Skin of body (tissue), 2 donors: ENCODE results near the gene TRMT44. TPM values are rescaled to one million over a fixed set of nuclear protein-coding genes. Genes with fewer than 3 reads are reported as not detected.
"Not testable (repeated sequence)": the region's sequence is repeated elsewhere in the genome, so short reads cannot be mapped to it uniquely, and the experiment has no call there.

Experiments used
- DNase-seq: peaks from one replicate; lab custom pipeline; 2025; lab: John Stamatoyannopoulos, UW
- total RNA-seq: library from RNA; depleted of rRNA; stranded (reverse); fragments of >200 nt; gene quantifications from one replicate; pipeline ENCODE4 v1.2.3, GENCODE V29; 2014

Gene TRMT44
- total RNA-seq, 1 donor from 2014 or later: 16.2 TPM

DNA sequence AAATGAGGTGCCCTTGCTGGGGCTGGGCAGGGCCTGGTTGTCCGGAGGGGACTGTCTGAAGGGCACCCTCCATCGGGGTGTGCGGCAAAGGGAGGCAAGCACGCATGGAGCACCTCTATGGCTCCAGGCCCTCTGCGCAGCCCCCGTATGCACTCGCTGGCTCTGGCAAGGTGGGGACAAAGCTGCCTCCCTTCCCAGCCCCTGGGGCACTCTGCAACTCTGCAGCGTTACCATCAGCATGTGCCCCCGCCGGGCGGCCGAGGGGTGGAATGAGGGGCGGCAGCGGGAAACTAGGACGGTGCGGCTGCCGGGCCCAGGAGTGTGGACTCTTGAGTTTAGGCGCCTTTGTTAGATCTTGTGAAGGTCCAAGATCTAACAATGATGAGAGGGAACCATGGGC, 26.4 kb downstream of the TRMT44 start:
- DNase-seq: no peak

DNA sequence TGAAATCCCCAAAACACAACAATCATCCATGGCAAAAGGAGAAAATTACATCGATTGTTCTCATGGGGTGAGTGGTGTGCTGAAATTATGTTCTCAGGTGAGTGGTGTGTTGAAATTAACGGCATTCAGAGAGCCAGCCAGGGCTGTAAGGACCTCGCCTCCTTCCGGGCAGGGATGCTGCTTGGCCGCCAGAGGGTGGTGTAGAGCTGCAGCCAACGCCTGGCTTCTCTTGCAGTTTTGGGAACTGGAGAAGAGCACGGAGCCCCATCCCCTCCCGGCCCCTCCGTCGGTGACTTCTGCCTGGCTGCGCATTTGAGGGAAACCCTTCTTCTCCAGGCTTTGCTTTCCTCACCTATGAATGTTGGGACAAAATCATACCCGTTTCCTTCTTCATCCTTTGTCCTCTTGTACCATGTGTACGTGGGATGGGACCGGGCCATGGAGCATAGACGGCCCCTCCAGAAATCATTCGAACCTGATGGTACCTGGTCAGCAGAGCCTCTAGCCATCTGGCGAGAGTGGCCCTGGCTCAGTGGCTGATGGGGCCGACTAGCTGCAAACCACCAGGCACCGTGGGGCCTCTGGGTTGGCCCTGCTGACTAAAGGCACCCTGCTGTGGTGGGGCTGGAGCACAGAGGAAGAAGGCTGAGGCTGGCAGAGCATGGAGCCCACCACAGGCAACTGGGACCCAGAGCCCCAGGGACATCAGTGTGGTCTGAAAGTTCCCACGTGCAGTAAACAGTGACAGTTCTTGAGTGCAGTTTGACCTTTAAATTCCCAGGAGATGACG, 28.4 kb downstream of the TRMT44 start:
- DNase-seq: no peak

DNA sequence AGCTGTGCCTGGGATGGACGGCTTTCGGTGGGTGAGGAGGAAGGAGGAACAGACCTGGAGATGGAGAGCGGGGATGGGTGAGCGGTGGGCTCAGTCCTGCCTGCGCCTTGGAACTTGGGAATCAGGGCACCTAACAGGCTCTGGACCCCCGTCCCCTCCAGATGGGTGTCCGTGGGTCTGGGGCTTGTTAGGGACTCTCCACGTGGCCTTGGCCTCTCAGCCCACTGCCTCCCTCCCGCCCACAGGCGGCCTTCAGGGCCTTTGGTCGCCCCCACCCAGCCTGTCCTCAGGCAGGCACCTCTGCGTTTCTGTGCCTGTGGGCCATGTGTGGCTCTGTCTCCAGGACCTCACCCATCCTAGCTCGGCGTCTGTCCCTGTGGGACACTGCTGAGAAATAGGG, 29.0 kb downstream of the TRMT44 start:
- no peak for DNase-seq

DNA sequence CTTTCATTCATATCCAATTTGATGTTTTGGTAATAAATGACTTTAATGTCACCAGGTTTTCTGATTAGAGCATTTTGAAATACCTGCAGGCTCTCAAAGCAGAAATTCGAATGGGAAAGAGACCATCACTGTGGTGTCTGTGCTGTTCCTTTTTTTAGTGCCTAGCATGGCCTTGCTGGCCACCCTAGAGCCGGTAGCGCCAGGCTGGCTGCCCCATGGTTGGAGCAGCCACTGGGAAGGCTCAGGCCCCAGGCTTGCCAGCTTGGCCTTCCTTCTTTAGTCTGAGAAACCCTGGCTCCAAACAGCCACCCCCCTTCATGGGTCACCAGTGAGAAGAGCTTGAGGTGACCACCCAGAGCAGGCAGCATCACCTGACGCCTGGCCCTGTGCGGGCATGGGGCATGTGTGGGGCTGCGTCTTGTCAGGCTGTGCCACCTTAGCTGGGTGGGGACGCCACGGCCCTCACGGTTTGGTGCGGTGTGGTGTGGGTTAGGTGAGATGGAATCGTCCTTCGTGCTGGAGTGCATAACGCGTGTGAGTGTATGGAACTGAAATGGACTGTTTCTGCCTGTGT, 30.0 kb downstream of the TRMT44 start:
- DNase-seq: no peak

DNA sequence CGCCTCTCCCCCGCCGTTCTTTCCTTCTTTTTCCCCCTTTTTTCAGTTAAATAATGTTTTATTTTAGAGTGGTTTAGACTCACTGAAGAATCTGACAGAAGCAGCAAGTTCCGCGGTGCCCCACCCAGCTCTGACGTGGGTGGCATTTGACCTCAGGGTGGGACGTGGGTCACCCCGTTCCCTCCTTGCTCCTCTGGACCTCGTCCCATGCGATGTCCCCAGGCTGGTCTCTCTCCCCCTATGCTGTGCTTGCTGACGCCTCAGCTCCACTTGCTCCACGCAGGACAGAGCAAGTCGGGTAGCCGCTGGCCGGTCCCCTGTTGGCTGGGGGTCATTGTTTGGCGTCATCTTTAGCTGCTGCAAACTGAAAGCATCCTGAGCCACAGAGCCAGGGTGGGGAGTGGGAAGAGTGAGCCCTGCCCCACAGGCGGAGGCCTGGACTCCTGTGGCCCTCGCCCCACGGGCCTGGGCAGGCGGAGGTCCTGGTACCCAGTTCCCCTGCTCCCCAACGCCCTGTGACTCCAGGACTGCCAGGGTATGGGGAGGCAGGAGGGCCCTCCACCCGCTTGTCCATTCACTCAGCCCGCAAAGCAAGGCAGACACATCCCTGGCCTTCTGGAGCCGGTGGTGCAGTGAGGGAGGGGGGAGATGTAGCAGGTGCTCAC, 30.8 kb downstream of the TRMT44 start:
- no peak for DNase-seq

DNA sequence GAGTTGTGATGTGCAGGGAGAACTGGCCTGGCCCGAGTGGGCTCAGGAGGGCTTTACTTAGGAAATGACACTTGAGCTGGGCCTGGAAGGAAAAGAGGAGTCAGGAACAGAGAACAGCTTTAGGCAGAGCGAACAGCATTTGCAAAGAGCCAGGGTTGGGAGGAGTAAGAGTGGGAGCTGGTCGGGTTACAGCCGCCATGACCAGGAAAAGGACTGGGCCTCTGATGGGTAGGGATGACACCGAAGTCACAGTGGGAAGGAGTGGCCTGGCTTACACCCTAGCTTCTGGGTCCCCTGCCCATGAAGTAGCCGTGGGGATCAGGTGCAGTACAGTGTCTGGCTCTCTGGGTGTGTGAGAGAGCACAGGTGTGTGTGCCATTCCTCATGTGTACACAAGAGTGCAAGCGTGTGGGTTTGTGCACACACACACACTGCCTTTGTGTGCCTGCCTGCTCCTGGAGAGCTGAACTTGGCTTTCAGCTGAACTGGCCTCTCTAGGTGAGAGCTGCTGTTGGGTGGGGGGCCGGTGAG, 31.6 kb downstream of the TRMT44 start:
- no peak for DNase-seq

DNA sequence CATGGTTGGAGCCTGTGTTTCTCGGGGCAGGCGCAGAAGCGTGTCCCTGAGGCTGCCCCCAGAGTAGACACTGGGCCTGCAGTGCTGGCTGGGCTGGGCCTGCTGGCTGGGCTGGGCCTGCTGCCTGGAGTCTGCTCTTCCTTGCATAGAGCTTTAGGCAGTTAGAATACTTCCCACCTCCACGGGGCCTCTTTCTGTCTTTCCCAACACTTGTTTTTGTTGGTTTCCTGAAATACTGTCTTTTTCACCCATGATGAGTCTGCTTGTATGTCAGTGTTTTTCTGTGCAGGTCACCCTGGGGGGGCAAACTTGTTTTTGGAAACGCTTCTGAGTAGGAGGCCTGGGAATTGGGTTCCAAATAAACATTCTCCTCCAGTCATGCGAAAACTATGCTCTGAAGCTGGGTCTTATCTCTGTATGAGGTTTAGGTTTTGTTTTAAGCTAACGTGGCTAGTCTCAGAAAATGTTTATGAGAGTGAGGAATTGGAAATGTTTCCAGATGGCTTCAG, 32.2 kb downstream of the TRMT44 start:
- peak; percentile 28 for DNase-seq

DNA sequence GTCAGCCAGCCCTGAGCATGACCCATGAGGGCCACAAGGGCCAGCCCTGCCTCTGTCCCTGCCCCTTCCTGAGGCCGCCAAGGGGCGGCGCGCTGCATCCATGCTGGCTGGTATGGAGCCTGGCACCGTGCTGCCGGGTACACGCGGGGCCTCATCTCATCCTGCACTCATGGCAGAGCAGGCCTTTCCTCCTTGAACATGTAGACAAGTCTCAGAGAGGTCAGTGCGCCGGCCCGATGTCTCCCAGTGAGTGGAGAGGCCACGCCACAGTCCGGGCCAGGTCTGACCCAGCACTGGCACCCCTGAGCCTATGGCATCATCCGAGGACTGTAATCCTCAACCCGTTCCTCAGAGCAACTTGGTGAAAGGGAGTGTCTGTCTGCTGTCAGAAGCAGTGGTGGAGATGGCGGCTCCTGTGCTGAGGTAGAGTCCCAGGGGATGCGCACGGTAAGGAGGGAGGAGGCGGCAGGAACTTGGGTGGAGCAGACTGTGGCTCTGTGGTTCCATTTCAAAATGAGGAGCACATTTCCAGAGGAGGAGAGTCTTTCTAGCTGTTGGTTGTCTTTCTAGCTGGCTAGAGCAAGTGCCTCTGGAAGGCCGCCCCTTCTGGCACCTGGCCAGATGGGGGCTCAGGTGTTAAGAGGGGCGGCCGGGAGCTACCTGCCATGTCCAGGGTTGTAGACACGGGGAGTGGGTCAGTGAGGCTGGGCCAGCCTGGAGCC, 32.8 kb downstream of the TRMT44 start:
- DNase-seq: no peak

DNA sequence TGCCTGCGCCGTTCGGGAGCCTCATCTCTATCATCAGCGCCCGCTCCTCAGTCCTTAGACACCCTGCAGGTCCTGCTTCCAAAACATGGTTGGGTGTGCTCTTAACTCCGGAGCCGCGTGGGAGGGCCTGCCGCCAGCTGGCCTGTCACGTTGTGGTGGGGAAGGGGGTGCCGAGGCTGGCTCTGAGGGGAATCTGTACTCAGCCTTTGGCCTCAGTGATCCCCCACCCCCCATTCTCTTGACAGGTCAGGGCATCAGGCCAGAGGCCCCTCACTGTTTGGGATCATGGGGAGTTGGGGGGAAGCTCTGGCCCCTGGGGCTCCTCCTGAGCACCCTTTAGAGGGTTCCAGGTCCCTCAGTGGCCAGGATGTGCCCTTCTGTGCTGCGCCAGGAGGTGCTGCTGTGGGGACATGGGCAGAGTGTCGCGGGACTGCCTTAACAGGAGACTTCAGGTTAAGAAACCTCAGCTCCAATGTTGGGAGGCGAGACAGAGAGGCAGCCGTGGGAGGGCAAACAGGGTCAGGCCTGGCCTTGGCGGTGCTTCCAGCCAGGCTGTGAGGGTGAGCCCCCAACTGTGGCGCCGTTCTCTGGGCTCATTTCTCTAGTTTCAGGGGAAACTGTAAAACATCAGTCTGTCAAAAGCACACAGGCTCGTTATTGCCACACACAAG, 33.5 kb downstream of the TRMT44 start:
- no peak for DNase-seq

DNA sequence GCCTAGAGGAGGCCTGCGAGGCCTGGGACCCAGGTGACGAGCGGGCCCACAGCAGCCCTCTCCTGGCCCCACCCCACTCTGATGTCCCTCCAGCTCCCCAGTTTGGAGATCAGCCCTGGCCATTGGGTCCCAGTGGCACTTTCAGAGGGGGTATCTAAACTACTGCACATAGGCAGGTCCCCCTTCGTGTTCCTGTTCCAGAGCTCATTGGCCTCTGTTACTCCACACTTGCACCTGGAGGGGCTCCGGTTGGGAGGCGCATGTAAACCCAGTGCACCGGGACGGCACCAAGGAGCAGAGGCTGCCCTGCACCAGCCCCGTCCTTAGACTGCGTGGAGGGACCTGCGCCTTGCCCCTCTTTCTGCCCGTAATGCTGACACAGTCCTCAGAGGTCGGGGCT, 34.3 kb downstream of the TRMT44 start:
- DNase-seq: no peak

DNA sequence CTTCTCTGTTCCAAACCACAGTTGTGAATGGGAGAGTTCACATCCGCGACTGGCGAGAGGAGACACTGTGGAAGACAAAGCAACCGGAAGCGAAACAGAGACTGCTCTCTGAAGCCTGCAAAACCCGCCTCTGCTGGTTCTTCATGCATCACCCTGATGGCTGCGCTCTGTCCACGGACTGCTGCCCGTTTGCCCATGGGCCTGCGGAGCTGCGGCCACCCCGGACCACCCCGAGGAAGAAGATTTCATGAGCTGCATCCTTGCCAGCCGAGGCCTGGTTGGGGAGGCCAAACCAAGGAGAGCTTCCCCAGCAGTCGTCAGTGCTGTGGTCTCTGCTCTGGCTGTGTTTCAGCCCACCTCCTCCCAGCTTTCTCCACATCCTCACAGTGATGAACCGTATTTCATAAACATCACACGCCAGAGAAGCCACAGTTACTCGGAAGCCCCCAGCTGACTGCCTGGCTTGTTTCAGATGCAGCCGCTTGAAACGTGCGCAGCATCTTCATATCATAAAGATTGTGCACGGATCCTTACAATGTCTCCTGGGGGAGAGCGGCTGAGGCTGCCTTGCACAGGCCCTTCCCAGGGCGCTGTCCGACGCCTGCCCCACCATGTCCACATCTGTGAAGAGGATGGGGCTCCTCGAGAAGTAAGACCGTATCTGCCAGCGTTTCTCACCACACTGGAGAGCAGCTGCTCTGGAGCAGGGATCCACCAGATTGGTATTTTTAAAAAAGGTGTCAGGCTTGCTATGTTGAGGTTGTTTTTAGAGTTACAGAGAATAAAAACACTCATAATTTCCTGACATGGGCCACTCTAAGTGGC, 35.4 kb downstream of the TRMT44 start:
- no peak for DNase-seq

DNA sequence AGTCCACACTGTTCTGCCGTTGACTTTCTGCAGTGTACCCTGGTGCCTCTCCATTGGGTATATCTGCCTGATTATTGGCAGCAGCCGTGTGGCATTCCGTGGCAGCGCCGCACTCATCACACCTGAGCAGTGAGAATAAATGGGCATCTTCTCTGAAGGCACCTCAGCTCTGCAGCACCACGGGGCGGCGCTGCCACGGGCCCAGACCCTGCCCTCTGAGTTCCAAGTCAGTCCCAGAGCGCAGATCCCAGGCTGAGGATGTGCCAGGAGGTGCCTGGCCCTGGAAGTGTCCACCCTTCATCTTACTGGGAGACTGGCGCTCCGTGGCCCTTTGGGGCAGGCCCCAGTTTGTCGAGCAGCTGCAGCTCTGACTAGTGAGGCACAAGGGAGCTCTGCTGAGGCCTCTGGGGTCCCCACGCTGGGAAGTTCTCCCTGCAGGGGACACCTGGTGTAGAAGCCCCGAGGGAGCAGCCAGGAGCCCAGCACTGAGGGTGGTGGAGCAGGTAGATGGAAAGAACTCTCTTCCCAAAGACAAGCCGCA, 36.6 kb downstream of the TRMT44 start:
- DNase-seq: no peak

DNA sequence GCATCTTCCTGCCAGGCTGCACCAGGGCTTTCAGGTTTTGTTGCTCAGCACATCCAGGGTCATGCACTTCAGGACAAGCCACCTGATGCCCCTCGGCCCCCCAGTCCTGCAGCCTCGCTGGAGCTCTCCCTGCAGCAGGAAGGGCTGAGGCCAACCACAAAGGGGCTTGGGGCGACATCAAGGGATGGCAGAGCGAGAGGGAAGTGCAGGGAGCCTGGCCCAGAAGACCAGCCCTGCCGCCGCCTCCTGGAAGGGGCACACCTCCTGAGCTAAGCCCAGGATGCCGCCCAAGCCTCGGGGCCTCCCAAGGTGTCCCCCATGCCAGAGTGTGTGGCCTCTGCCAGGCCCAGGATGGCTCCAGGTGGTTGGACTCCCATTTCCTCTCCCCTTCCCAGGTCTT, 37.1 kb downstream of the TRMT44 start:
- no peak for DNase-seq

DNA sequence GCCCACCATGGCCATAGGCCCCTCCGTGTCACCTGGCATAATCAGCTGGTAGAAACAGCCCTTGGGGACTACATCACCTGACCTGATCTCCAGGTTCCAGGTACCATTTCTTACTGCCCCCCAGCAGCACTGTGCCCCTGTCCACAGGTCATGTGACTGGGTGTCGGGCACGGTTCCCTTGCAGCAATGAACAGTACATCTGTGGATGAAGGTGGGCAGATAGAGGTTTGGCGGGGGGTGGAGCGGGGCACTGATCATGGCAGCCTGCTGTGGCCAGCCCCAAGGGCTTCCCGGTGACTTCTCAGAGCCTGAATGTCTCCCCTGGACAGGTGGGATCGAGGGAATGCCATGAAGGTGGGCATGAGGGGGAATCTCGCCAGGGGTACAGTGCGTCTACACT, 37.8 kb downstream of the TRMT44 start:
- DNase-seq: no peak

DNA sequence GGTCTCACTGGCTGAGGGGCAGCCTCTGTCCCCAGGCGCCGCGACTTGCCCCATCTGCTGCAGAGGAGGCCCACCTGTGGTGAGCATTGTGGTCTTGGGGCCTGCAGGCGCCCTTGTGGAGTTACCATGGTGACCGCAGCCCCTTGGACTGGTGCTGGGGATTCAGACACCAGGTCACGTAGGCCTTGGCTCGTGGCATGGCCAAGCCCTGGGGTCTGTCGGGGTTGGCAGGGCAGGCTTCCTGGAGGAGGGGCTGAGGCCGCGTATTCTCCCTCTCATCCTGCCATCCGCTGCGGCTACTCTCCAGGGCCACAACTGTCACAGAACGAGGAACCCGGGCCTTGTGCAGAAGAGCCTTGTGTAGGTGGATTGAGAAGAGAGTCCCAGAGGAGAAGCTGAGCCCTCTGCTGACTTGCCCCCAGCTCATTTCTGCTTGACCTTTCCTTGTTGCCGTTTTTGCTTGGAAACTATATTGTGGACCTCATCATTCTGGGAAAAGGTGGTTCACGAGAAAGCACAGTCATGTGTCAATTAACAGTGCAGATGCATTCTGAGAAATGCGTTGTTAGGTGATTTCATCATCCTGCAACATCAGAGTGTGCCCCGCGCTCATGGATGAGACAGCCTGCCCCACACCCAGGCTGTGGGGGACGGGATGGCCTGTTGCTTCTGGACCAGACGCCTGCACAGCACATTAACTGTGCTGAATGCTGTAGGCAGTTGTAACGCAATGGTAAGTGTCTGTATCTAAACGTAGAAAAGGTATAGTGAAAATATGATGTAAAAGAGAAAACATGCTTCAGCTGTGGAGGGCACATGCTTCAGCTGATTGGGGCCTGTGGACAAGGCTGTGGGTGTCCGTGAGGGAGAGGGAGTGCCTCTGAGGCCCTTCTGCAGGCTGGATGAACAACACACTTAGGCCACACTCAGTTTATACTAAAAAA, 38.5 kb downstream of the TRMT44 start:
- DNase-seq: no peak

DNA sequence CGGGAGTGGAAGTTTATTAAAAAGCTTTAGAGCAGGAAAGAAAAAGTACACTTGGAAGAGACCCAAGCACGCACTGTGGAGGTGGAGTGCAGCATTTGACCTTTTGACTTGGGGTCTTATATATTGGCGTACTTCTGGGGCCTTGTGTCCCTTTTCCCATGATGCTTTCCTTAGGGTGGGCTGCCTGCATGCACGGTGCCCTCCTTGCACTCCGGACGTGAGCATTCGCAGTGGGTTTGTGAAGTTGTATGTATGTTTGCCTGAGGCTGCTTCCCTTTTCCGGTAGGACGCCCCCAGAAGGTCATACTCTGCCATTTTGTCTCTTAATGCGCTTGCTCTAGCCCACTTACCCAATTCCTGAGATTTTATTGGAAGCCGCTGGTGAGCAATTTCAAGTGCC, 39.6 kb downstream of the TRMT44 start:
- no peak for DNase-seq

DNA sequence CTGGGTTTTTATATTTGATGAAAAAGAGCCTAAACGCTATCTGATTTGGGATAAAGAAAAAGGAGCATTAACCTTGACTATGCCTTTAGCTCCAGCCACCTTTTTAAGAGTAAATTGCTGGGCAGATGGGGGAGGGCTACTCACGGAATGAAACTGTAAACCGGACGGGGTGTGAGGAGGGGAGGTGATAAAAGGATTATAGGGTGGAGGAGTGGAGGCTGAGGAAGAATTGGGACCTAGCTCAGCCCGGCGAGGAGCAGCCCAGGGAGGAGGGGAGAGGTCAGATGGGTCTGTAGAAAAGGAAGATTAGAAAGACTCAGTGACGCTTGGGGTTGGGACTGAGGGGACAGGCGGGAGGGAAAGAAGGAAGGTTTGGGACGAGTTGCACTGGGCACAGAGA, 46.1 kb downstream of the TRMT44 start:
- not testable (repeated sequence) for DNase-seq

DNA sequence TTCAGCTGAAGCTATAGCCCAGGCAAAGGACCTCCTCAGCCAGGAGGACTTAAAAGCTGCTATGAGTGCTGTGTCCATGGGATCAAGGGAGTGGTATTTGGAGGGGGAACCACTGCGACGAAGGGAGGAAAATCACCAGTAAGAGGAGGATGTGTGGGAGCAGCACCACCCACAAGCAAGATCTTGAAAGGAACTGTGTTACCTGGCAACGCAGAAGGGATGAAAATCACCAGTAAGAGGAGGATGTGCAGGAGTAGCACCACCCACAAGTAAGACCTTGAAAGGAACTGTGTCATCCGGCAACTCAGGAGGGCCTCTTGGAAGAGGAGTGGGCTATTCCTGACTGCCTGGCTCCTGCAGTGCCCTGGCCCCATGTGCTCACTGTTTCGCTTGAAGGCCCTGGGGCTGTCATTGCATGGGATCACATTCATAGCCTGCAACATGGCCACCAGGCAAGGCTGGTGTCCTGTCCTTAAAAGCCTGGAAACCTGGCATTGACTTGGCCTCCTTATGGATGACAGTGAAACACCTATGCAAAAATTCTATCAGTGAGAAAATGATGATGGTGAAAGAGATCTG, 48.3 kb downstream of the TRMT44 start:
- no peak for DNase-seq
